Stimulated activated CD8-positive, alpha-beta memory T cell treated with anti-CD3 and anti-CD28 coated beads, Interleukin-15, amount 100 ng/mL, for 1 hour (primary cell): ENCODE results near the gene IKBKG.
"Not testable (repeated sequence)": the region's sequence is repeated elsewhere in the genome, so short reads cannot be mapped to it uniquely, and the experiment has no call there.

Source experiments
- DNase-seq: peaks from one replicate; pipeline ENCODE4 v3.0.0-alpha.2; 2020; ENCODE audit warnings: low read depth

The IKBKG gene

DNA sequence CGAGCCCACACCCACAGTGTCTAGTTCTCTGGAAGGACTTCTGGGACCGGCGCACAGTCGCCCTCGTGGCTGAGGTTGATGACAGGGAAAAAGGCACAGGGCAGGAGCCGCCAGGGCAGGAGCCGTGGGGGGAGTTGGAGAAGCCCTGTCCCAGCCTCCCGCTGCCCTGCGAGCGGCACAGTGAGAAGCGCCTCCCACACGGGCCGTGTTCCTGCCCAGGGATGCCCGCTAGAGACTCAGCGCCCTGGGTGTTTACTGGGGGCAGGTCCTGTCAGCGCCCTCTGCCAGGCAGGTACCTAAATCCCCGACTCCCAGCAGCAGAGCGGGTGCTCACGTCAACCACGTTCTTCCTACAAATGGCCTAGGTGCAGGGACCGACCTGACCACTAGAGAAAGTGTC is 11.5 kb downstream of the IKBKG start:
- DNase-seq = not testable (repeated sequence)

DNA sequence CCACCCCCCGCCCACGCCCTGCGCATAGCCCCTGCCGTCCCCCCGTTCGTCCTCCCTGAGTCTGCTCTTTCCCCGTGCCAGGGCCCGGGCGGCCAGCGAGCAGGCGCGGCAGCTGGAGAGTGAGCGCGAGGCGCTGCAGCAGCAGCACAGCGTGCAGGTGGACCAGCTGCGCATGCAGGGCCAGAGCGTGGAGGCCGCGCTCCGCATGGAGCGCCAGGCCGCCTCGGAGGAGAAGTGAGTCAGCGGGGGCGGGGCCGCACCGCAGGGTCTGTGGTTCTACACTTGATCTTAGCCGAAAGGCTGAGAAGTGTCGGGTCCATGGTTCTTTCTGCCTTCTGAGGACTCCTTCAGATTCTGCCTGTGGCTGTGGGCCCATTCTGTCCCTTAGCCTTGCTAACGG is 12.9 kb downstream of the IKBKG start:
- DNase-seq = not testable (repeated sequence)

DNA sequence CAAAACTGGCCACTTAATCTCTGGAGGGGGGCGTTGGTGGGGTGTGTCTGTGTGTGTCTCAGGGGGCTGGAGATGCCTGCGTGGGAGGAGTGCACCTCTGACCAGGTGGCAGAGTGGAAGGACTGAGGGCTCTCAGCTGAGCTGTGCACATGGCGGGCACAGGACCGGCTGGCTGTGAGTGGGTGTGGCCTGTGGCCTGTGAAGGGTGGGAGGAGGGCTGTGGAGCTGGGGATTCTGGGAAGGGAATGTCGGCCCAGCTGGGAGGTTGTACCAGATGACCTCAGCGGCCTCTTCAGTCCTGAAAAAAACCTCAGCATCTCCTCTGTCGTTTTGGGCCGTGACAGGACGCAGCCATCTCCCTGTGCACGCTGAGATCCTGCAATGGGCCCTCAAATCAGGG is 14.9 kb downstream of the IKBKG start:
- not testable (repeated sequence) for DNase-seq

DNA sequence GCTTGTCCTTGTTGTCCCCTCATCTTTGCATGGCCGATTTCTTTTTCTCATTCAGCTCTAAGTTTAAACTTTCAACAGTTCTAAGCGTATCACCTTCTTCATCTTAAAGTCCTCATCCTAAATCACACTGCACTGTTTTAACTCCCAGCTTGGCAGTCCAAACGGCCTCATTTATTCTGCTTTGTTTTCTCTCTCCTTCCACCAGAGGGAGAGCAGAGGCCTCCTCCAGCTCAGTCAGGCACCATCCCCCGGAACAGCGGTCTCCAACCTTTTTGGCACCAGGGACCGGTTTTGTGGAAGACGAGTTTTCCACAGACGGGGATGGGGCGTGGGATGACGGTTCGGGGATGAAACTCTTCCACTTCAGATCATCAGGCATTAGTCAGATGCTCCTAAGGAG is 22.9 kb downstream of the IKBKG start:
- not testable (repeated sequence) for DNase-seq

DNA sequence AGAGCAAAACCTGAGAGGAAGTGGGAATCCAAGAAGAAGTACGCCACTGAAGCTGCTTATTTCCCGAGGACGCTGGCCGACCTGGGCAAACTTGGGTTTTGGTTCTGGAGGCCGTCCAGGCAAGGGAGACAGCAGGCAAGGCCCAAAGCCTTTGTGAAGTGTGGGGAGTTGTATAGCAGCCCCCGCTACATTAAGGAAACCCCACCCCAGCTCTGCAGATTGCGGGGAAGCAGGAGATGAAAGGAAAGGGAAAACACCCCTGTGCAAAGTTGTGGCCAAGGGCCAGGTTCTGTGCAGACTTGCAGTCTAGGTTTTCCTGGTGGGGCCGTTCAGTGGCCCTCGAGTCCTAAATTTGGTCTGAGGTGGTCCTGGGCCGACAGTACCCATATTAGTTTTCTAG is 25.6 kb downstream of the IKBKG start:
- DNase-seq = not testable (repeated sequence)

DNA sequence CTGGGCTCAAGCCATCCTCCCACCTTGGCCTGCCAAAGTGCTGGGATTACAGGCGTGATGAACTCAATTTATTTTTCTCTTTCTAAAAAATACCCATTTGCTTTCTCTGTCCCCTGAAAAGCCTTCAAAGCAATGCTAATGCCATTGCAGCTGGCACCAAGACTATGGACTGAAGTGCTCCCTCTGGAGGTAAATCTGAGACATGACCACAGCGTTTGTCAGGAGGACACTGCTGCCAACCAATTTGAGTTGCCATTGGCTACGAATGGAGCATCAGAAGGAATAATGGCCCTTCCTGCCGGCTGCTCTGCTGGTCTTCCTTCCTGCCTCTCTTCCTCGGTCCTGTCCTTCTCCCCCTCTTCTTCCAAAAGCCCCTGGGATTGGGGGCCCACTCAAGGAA is 27.7 kb downstream of the IKBKG start:
- not testable (repeated sequence) for DNase-seq

DNA sequence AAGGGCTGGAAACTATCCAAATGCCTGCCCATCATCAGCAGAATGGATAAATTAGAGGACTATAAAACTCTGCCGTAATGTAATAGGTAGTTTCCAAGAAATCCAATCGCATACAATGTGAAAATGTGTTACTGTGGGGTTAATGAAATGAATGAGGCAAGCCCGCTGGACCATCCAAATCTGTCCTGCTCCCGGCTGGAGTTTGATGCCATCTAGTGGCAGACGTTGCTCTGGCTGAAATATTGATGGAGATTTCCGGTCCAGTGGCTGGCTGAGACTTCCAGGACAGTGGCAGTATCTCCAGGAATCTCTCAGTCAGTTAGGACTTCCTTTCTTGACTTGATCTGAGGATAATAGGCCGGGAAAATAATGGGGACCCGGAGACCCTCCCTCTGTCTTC is 35.6 kb downstream of the IKBKG start:
- not testable (repeated sequence) for DNase-seq

DNA sequence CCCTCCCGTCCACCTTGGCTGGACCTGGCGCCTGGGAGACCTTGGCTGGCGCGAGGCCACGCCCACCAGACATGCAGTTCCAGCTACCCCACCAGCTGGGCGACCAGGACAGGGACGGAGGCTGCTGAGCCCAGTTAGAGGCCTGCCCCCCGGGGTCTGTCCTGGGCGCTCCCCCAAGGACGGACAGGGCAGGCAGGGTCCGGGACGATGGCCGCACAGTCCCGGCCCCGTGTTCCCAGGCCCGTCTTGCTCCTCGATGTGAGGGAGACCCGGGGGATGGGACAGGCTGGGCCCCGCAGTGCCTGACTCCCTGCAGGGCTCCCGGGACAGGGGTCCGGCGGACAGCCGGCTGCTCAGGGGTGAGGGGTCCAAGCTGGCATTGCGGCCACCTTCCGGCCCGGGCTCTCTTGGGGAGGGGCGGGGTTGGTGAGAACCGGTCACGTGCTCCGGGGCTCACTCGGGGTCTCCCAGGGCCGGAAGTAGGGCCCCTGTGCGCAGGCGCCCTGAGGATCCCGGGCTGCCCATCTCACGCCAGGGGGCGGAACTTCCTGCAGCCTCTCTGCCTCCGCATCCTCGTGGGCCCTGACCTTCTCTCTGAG is 37.3 kb downstream of the IKBKG start, which contains the start of gene CTAG1A:
TSS of gene CTAG1A (plus strand) at position 549 of the 599 bp plus-strand sequence. CDS start 74 bp downstream, outside the sequence.
- not testable (repeated sequence) for DNase-seq

DNA sequence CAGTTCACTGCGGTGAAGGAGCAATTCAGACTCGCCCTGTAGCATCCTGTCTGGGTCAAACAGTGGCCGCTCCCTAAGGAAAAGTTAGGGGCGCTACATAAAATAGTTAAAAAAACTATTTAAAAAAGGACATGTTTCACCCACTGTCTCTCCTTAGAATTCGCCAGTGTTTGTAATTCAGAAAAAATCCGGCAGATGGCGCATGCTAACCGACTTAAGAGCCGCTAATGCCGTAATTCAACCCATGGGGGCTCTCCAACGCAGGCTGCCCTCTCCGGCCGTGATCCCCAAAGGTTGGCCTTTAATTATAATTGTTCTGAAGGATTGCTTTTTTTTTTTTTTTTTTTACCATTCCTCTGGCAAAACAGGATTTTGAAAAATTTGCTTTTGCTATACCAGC is 43.0 kb downstream of the IKBKG start:
- DNase-seq = not testable (repeated sequence)

DNA sequence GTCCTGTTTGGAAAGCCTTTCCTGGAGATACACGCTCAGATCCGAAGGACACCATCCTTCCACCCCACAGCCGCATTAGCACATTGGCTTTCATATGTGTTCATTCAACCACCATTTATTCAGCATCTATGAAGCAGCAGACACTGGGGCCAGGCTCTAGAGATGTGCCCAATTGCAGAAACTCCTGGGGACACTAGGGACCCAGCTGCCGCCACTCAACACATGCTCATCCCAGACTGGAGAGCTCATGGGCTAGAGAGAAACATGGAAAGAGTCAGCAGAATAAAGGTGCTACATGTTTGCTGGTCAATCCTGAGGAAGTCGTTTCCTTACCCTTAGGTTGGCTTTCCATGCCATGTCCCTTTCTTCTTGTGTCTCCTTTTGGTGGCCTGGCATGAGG is 45.1 kb downstream of the IKBKG start:
- DNase-seq = no peak

DNA sequence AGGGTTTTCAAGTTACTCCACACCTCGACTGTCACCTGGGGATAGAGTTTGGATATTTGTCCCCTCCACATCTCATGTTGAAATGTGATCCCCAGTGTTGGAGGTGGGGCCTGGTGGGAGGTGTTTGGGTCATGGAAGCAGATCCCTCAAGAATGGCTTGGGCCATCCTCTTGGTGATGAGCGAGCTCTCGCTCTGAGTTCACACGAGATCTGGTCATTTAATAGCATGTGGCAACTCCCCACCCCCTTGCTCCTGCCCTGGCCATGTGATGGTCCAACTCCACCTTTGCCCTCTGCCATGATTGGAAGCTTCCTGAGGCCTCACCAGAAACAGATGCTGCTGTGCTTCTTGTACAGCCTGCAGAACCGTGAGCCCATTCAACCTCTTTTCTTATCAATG is 45.8 kb downstream of the IKBKG start:
- no peak for DNase-seq

DNA sequence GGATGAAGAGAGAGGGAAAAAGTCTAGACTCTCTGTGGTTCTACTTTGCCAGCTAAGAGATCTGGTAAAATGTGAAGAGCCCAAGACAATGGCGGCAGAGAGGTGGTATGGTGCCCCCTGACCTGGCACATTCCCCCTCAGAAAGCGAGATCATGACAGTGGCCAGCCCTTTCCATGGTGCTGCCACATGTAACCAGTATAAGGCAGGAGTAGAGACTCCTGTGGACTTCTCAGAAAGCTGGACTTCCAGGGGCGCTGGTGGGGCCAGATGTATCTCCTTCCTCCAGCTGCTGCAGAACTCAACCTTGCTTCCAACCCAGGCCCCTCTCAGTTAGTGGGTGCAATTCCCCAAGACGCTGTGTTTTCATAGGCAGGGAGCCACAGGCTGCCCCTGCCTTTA is 47.1 kb downstream of the IKBKG start:
- DNase-seq = no peak

DNA sequence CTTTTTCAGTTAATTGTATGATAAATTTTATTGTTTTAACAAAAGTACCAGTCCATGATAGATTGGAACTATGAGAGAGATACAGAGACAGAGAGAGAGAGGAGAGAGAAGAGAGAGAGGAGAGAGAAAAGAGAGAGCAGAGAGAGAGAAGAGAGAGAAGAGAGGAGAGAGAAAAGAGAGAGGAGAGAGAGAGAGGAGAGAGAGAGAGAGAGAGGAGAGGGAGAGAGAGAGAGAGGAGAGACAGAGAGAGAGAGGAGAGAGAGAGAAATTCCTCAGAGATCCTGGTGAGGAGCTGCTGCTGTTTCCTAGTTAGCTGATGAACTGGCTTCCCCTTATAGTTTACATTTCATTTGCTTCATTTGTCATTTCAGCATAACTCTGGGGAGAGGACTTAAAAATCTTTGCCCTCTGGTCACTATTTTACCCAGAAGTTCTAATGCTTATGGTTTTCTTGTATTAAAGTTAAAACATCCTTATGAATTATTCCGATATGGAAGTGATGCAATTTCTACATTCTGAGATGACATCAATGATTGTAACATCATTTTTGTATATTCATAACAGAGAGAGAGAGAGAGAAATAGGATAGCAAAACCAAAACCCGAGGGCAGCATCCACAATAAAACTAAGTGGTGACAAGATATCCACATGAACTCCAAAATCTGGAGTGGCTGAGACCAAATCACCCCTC is 48.3 kb downstream of the IKBKG start:
- DNase-seq = no peak

DNA sequence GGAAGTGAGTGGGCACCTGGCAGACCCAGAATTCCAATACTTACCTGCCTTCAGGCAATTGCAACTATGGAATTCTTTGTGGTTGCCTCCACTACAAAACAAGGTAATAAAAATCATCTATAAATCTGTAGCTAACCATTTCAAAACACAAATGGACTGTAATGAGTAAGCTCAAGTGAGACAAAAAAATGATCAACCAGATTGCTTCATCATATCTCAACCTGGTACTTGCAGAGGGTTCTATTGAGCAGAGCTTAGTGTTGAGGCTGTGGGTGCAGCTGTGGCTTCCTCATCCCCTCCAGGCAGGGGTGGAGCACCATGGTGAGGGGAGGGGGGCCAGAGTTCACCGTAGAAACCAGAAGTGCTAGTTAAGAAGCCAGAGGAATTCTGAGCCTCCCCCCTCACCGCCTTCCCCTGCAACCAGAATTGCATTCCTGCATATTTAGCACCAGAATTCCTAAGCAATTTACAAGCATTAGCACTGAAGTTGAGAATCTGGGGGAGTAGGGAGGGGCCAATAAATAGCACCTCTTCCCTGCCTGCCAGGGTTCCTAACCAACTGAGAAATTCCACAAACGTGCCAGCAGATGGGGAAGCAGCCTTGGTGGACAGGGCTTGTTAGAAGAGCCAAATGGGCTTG is 49.0 kb downstream of the IKBKG start:
- DNase-seq = no peak

DNA sequence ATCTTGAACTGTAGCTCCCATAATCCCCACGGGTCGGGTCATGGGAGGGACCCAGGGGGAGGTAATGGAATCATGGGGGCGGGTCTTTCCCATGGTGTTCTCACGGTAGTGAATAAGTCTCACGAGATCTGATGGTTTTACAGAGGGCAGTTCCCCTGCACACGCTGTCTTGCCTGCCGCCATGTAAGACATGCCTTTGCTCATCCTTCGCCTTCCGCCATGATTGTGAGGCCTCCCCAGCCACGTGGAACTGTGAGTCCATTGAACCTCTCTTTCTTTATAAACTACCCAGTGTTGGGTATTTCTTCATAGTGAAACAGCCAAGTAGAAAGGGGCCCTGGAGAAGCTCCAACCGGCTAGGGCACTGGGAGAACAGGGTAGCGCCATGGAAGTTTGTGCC is 49.8 kb downstream of the IKBKG start:
- DNase-seq = no peak

DNA sequence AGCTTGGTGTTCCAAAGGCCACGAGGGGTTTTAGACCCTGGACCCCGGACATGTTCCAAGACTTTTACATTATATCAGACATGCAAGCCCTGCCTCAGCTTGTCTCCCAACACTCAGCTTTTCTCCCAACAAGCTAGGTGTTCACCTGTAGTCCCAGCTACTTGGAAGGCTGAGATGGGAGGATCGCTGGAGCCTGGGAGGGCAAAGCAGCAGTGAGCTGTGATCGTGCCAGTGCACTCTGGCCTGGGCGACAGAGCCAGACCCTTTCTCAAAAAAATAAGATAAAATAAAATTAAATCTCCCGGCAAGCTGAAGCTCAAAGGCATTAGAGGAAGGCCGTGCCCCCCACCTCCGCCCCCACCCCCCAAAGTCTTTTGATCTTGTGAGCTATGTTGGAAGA is 51.2 kb downstream of the IKBKG start:
- DNase-seq = no peak

DNA sequence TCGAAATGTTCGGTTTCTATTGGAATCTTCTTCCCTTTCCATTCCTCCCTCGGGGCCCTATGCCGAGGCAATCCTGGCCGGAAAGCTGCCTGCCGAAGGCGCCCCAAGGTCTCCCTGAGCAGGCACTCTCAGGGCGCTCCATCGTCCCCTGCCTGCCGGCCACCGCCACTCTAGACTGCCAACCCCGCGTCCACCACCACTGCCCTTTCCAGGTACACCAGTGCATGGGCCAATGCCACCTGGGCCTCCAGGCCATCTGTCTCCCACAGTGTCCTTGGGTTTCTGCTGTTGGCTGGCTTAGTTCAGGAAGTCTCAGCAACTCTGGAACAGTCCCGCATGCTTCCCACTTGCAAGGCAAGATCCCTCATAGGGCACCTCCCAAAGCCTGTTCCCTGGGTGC is 52.1 kb downstream of the IKBKG start:
- no peak for DNase-seq

DNA sequence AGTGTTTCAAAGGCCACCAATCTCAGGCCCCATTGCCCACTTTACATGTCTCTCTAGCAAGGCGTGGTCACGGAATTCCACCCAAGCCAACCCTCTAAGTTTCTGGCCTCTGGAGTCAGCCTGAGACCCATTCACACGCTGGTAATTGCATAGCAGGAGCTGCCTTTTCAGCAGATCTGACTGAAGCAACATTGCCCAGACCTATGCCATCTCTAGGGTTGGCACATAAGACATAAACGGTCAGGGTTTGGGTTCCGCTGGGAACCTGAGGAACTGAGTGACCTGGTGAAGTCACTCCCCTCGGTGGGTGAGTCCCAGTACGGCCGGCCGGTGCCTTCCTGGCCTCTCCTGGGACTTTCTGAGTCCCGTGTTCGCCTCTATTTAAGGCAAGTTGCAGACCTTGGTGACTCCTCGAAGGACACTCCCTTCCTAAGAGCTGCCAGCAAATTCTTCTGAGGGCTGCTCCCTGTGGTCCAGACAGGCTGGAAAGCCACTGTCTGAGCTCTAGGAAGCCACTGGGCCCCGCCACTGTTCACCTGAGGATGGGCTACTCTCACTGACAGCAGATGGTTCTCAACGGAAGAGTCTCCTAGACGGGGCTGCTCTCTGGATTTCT is 53.4 kb downstream of the IKBKG start:
- DNase-seq = no peak

DNA sequence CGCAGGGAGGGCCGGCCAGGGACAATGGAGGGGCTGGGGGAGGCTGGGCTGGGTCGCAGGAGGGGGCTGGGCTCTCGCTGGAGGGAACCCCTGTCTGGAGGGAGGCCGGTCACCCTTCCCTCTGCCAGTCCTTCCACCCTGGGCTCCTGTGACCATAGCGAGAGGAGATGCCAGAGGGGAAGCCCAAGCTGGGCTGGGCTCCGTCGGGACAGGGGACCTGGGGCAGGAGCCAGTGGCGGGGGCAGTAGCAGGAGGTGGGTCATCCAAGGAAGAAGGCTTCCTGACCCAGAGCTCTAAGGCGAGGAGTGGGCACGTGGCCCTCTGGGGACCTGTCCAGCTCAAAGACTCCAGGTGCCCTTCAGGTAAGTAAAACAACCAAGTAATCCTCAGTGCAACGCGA is 54.8 kb downstream of the IKBKG start:
- no peak for DNase-seq

DNA sequence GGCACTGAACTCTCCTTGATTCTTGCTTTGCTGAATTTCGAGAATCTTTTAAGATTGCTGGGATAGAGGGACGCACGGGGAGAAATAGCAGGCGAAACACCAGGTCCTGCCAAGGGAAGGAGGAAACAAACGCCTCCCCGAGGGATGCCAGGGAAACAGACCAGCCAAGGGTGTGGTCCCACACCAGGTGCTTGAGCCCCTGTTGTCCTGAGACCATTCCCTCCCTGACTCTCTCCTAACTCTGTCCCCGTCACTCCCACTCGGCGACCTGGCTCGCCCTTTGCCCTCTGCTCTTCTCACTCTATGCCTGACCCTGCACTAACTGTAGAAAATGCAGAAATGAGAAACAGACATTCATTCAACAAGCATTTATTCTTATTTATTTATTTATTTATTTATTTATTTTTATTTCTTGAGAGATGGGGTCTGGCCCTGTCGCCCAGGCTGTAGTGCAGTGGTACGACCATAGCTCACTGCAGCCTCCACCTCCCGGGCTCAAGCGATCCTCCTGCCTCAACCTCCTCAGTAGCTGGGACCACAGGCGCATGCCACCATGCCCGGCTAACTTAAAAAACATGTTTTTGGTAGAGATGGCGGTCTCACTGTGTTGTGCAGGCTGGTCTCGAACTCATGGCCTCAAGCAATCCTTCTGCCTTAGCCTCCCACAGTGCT is 55.5 kb downstream of the IKBKG start:
- DNase-seq = no peak

DNA sequence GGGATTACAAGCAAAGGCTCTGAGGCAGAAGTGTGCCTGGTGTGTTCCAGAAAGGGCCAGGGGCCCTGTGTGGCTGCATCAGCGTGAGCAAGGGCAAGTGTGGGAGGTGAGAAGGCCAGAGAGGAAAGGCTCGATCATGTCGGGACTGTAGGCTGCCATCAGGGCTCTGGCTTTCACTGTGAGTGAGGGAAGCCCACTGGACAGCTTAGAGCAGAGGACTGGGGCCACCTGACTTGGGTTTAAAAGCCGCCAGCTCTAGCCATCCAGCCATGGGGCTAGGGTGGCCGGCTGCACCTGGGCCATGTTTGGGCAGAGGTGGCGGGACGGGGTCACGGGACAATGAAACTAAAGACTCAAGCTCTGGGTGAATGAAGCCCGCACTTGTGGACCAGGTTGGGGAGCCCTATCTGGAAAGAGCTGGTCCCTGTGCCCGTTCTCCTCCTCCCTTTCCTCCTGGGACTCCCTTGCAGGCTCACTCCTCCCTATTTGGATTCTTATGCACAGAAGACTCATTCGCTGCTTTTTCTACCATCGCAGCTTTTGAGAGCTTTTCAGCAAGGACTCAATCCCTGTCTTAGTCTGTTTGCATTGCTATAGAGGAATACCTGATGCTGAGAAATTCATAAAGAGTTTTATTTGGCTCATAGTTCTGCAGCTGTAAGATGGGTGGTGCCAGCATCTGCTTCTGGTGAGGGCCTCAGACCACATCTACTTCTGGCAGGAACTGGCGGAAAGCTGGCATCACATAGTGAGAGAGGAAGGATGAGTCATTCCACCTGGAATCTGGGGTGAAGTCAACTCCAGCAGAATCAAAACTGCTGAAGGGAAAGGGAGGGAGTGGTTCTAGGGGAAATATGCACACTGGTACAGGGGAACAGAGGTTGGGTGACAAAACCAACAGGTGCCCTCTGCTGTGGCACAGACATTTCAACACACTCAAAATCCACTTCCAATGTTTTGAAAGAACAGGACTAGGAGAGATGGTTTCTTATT is 56.3 kb downstream of the IKBKG start:
- DNase-seq = no peak
